PC-3 (cell line): ENCODE results near the gene NBR1. TPM values are rescaled to one million over a fixed set of nuclear protein-coding genes. Genes with fewer than 3 reads are reported as not detected.

Experiments
- ATAC-seq: fragments of 200-7000 bp; cut with Tn5 transposase; 2 replicates; pipeline ENCODE4 v1.9.1; 2020; ENCODE audit warnings: mild to moderate bottlenecking, moderate library complexity
- BruUV-seq: library from RNA; stranded (reverse); fragments of 400-500 nt; replicated peaks from 2 replicates; lab custom pipeline; 2021; lab: Mats Ljungman, UMichigan
- CTCF ChIA-PET: fragments of 300-600 bp; sonication (Branson Sonifier 250); formaldehyde crosslinking; loops from one replicate; lab custom pipeline; 2022; ENCODE audit warnings: antibody characterized with exemption; lab: Charles Lee
- POLR2A ChIA-PET: fragments of 300-600 bp; sonication (Branson Sonifier 250); formaldehyde crosslinking; loops from one replicate; lab custom pipeline; 2022; ENCODE audit warnings: antibody characterized with exemption; ENCODE audit not compliant: unreplicated experiment; lab: Charles Lee
- DNase-seq: peaks from one replicate; pipeline ENCODE4 v3.0.0-alpha.2; 2015
- H2AFZ ChIP-seq: fragments of 300-600 bp; sonication (generic); 2 replicates; pipeline ENCODE4 v1.6.0; 2016; ENCODE audit warnings: antibody characterized with exemption, low read length
- H3F3A ChIP-seq: fragments of 300-600 bp; sonication (generic); one replicate; pipeline ENCODE4 v1.6.0; 2017; ENCODE audit warnings: antibody characterized with exemption, low read length, control low read depth, mild to moderate bottlenecking; ENCODE audit not compliant: unreplicated experiment
- H3K27ac ChIP-seq: fragments of 300-600 bp; sonication (generic); 2 replicates; pipeline ENCODE4 v1.5.1; 2016; ENCODE audit warnings: mild to moderate bottlenecking, low read length
- H3K27me3 ChIP-seq: fragments of 300-600 bp; sonication (generic); 2 replicates; pipeline ENCODE4 v1.6.1; 2016; ENCODE audit warnings: low read length, mixed read lengths
- H3K36me3 ChIP-seq: fragments of 300-600 bp; sonication (generic); 2 replicates; pipeline ENCODE4 v1.6.1; 2016; ENCODE audit warnings: low read depth, mixed run types, low read length, mixed read lengths
- H3K4me1 ChIP-seq: fragments of 300-600 bp; sonication (generic); 2 replicates; pipeline ENCODE4 v1.5.1; 2016; ENCODE audit warnings: low read length; ENCODE audit not compliant: insufficient read depth
- H3K4me2 ChIP-seq: fragments of 300-600 bp; sonication (generic); 2 replicates; pipeline ENCODE4 v1.6.0; 2016; ENCODE audit warnings: low read length
- H3K4me3 ChIP-seq: fragments of 300-600 bp; sonication (generic); 2 replicates; pipeline ENCODE4 v1.5.1; 2016; ENCODE audit warnings: mild to moderate bottlenecking, low read length, mixed read lengths
- H3K79me2 ChIP-seq: fragments of 300-600 bp; sonication (generic); 2 replicates; pipeline ENCODE4 v1.6.1; 2017; ENCODE audit warnings: low read length, mixed read lengths
- H3K9ac ChIP-seq: fragments of 300-600 bp; sonication (generic); 2 replicates; pipeline ENCODE4 v1.6.0; 2016; ENCODE audit warnings: mild to moderate bottlenecking, low read length
- H3K9me2 ChIP-seq: fragments of 300-600 bp; sonication (generic); replicated peaks from 2 replicates; pipeline ENCODE4 v1.6.1; 2016; ENCODE audit warnings: mixed run types, low read length, mixed read lengths
- H3K9me3 ChIP-seq: fragments of 300-600 bp; sonication (generic); 2 replicates; pipeline ENCODE4 v1.6.1; 2016; ENCODE audit warnings: low read length, mixed read lengths
- H4K20me1 ChIP-seq: fragments of 300-600 bp; sonication (generic); 2 replicates; pipeline ENCODE4 v1.6.1; 2016; ENCODE audit warnings: low read length, mixed read lengths
- CTCF ChIP-seq: fragments of 300-600 bp; sonication (generic); conservative IDR thresholded peaks from 2 replicates; pipeline ENCODE4 v1.5.1; 2017; ENCODE audit warnings: antibody characterized with exemption, low read depth, mild to moderate bottlenecking, low read length
- EZH2 ChIP-seq: fragments of 300-600 bp; sonication (generic); IDR thresholded peaks from one replicate; pipeline ENCODE4 v1.6.1; 2017; ENCODE audit warnings: antibody characterized with exemption, mild to moderate bottlenecking, low read length; ENCODE audit not compliant: unreplicated experiment
- EZH2phosphoT487 ChIP-seq: fragments of 300-600 bp; sonication (generic); IDR thresholded peaks from 2 replicates; pipeline ENCODE4 v1.6.1; 2018; ENCODE audit warnings: mild to moderate bottlenecking, antibody characterized with exemption, low read length, borderline replicate concordance
- intact Hi-C: fragments of 100-400 bp; cut with micrococcal nuclease; formaldehyde crosslinking; loops from 2 replicates; pipeline ENCODE4 v1.9.0; 2023
- total RNA-seq: library from RNA; depleted of rRNA; stranded (reverse); fragments of >200 nt; gene quantifications from 2 replicates; pipeline ENCODE4 v1.2.3, GENCODE V29; 2014

Gene NBR1
- total RNA-seq, 1 experiment from 2014 or later = 30.0 TPM

GRCh38 chr17:43169561-43170139 lies 1.4 kb upstream of the NBR1 start:
- CTCF ChIA-PET = interaction anchor here (0.6 kb wide), 2 partner anchors 26 to 42 kb away, joined by 3 to 6 read pairs; no protein-coding TSS in a partner anchor

DNA sequence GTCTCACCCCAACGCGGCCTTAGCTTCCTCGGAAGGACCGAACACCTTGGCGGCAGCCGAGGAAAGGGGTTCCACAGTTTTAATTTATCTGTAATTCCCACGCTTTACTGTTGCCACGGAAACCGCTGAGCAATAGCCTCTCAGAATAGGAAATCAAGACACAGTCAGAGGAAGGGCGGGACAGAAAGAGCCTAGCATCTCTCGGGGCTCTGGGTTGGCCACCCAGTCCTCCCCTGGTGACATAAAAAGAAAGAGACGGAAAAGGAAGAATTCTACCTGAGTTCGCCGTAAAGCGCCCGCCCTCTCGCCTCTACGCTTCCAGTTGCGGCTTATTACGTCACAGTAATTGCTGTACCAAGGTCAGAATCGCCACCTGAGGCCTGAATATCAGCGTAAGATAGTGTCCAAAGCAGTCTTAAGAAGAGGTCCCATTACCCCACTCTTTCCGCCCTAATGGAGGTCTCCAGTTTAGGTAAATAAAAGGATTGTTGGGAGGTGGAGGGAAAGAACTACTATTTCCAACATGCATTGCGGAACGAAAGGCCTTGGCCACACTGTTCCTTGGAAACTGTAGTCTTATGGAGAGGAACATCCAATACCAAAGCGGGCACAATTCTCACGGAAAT lies 761 bp upstream of the NBR1 start:
- H2AFZ ChIP-seq = peak overlapping the region; percentile 93
- peak; percentile 87 for ATAC-seq

More at GRCh38 chr17:43169561-43170139, 1.4 kb upstream of the NBR1 start:
- Histone ChIP-seq H3K4me3 (peak overlapping the region; percentile 90), H3K9me2 (no peaks in the 10 kb centered on the region), H3K27me3 (no peaks in the 10 kb centered on the region), H3K9ac (peak overlapping the region; percentile 89), H3F3A (peaks cover 5% of the 10 kb centered on the region), H3K4me2 (peak overlapping the region; percentile 93), H2AFZ (peak overlapping the region; percentile 93), H3K36me3 (no peaks in the 10 kb centered on the region), H4K20me1 (no peaks in the 10 kb centered on the region), H3K79me2 (peaks cover 43% of the 10 kb centered on the region), H3K27ac (peak overlapping the region; percentile 55), H3K4me1 (peaks cover 11% of the 10 kb centered on the region), H3K9me3 (no peaks in the 10 kb centered on the region)
- no peak for TF ChIP-seq CTCF
- no peak for TF ChIP-seq EZH2phosphoT487
- peak; percentile 7 for DNase-seq
- POLR2A ChIA-PET = interaction anchor here (1.0 kb wide), 1 partner anchor 45 kb away, joined by 3 read pairs; the partner anchor contains the start of gene BRCA1
- intact Hi-C loops = loop anchor here (1.0 to 2.0 kb wide), 2 partner anchors 44 to 145 kb away; partner anchors contain the start of genes BRCA1 and RND2
- peak; percentile 25 for ATAC-seq
- no TSS peak for BruUV-seq

More for the DNA sequence above, 761 bp upstream of the NBR1 start:
- CTCF ChIA-PET = interaction anchor here (0.6 kb wide), 1 partner anchor 43 kb away, joined by 3 read pairs; no protein-coding TSS in a partner anchor
- no peaks in the 10 kb centered on the region for H3K27me3 ChIP-seq
- H3K4me1 ChIP-seq = peaks cover 11% of the 10 kb centered on the region
- peak overlapping the region; percentile 90 for H3K4me3 ChIP-seq
- peak; percentile 92 for DNase-seq
- H4K20me1 ChIP-seq = no peaks in the 10 kb centered on the region
- peaks cover 5% of the 10 kb centered on the region for H3F3A ChIP-seq
- TSS peak; percentile 80 for BruUV-seq
- H3K9ac ChIP-seq = peak overlapping the region; percentile 89
- peaks cover 43% of the 10 kb centered on the region for H3K79me2 ChIP-seq
- no peak for TF ChIP-seq EZH2phosphoT487
- TF ChIP-seq CTCF = no peak
- no peak for TF ChIP-seq EZH2
- intact Hi-C loops = loop anchor here (1.0 to 2.0 kb wide), 2 partner anchors 45 to 145 kb away; partner anchors contain the start of genes BRCA1 and RND2
- POLR2A ChIA-PET = interaction anchor here (1.0 kb wide), 1 partner anchor 45 kb away, joined by 3 read pairs; the partner anchor contains the start of gene BRCA1
- H3K9me2 ChIP-seq = no peaks in the 10 kb centered on the region
- peak overlapping the region; percentile 73 for H3K27ac ChIP-seq
- no peaks in the 10 kb centered on the region for H3K36me3 ChIP-seq
- H3K9me3 ChIP-seq = no peaks in the 10 kb centered on the region
- peak overlapping the region; percentile 93 for H3K4me2 ChIP-seq
